GM18909 (cell line): ENCODE results near the gene PPFIA2.

Experiments
- ATAC-seq: cut with Tn5 transposase; IDR thresholded peaks from one replicate; pipeline ENCODE4 v1.9.1; 2021; ENCODE audit warnings: mild to moderate bottlenecking; ENCODE audit not compliant: unreplicated experiment, poor library complexity

The PPFIA2 gene

DNA sequence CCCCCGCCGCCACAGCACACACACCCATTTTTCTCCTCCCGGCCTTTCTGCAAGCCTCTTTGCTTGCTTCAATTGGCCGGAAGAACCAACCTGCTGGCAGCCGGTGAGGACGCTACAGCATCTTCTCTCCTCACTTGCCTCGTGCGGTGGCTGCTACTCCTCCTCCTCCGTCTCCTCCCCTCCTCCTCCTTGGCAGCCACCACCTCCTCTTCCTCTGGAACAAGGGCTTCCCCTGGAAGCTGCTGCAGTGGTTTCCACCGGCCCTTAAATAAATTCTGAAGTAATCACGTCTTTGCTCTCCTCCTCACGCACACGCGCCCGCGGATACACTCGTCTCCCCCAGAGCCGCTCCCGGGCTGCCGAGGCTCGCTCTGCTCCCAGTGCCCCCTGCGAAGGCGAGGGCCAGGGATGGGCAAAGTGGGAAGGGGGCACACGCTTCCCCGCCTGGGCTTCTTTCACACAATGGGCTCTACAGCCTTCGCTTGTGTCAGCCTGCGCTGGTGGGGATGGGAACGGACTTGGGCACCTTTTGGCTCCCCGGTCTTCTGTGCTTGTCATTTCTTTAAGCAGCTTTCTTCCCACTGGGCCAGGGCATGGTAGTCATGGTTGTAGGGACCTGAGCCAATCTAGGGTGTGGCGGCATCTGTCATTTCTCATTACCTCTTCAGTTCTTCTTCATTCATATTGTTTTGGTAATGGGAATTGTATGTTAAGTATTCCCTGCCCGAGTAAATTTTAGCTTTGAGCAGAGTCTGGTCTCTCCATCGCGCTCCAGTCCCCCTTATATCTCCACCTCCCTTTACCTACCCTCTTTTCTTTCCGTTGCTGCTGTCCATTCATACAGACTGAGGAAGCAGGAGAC, at the start of gene PPFIA2:
TSS of gene PPFIA2 (minus strand) at position 161 of the 862 bp plus-strand sequence.
- no peak for ATAC-seq

DNA sequence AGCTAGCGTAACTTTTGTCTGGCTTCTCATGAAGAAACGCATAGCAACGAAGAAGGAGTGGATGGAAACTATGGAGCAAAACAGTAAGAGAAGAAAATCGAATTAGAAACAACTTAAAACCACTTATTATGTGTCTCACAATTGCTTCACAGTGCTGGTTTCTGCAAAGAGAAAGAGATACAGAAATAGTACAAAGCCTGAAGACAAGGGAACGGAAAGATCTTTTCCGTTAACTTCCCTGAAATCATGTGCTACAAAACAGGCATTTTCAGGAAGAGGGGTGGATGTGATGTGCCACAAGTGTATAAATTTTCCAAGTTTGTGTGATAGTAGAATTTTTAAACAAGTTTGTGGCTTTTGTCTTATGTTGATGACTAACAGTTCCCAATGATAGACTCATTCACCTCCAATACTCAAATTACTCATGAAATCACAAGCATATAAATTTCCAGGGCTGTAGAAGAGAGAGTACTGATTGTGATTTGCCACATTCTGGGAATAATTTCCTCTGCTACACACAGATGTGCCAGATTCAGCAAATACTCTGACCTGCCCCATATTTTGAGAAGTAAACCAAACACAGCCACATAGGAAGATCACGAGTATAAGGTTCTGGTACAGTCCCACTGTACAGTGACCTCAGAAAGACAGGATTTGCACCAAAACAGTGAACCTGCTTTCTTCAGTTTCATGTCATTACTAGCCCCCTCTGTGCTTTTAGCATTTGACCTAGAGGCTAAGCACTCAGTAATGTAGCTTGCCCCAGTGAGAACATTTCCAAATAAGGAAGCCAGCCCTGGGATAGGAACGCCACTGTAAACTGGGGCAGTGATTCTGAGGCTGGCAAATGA, 41.4 kb upstream of the PPFIA2 start:
- no peak for ATAC-seq

DNA sequence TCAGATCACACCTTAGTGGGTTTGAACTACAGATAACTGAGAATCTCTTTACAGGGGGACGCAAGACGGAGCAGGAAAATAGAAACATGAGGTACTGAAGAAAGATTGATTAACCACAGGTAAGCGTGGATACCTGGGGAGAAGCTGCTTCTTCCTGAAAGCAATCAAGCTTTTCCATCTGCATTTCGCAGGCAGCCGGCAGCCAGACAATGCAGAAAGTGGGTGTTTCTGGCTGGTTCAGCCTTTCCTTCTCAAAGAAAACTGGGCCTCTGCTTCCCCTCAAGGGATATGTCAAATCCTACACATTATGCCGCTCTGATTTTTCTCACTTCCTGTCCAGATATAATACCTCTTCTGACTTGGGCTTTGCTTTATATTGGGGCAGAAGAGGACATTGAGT, 39.1 kb upstream of the PPFIA2 start:
- no peak for ATAC-seq

DNA sequence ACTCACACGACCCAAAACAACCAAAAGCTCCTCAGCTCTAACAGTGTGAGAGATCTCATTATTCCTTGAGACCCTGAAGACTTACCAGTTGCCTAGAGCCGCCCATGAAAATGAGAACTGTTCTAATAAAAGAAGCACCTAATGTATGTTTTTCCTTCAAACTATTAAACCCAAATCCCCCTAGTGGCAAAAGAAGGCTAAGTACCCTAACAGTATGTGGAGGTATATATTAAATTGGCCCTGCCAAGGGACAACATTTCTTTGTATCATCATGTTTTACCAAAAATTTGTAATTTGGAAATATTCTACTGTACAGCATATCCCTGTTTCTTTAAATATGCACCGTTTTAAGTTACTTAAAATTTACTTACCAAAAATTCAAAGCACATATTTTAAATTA, 38.0 kb upstream of the PPFIA2 start:
- ATAC-seq, result peak; percentile 77

DNA sequence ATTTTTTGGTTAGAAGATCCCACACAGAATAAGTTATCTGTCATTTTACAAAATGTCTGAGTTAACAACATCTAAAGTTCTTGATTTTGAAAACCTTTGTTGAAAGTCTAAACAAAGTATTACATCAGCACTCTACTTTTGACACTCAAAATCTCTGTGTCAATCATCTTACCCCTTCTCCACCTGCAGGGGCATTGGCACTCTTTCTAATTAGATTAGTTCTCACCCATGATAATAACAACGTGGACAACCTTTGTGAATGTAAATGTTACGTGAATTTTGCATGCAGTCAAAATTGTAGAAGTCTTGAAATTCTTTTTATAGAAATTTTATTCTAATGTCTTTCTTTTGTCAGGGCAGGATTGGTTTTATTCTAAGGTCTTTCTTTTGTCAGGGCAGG, 33.5 kb upstream of the PPFIA2 start:
- ATAC-seq, result no peak

DNA sequence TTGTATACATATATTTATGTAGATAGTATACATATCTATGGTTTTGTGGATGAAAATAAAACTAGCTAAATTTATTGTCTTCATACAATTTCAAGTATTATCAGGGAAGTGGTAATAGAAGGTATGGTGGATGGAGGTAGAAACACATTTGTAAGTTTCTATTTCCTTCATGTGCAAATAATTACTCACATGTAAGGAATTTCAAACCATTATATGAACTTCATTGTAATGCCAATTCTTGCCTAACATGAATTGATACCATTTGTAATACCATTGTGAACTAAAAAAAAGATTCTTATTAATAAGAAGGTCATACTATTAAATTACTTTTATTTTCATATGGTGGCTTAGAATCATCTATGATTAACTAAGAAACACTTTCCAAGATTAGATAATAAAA, 20.1 kb upstream of the PPFIA2 start:
- ATAC-seq, result no peak

DNA sequence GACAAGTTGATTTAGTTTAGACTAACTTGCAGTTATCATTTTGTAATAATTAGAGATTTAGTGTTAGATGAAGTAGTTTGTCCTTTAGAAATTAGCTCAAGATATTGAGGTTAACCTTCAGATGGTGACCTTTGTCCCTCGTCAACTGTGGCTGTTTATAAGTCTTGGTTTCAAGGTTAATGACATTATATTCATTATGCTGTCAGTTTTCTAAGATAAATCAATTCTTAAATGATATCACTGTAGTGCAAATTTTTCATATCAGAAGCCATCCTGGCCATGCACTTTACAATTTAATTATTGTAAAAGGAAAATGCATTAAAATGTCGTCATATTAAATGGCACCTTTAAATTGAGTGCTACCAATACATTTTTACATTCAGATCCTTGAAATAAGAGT, 19.6 kb upstream of the PPFIA2 start:
- no peak for ATAC-seq

DNA sequence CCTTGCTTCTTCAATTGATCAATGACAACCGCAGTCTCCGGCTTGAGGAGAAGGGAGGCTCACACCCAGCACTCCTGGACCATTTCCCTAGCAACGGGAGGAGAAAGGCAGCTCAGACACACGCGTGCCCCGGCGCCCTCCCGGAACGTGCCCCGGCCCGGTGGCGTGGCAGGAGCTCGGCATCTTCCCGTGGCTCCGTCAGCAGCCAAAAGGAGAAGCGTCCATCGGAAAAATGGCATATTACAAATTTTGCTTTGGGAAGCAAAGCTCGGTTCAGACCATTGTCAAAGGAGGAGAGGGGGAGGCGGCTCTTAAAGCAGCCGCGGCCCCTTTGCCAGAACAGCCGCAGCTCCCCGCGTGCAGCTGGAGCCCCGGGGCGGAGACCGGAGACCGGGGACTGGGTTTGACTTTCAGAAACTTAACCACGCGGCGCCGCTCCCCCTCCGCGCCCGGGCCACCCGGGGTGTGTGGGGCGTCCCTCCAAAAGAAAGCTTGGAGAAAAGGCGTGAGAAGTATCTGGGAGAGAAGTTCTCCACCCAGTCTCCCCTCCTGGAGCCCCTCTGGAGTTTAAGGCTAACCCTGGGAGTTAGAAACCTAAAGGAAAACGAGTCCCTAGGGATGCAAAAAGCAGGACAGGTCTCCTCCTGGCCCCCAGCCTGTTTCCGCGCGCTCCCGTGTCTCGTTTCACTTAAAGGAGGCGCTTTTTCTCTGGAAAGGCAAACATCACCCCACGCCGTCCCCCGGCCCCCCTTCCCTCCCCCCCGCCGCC, 545 bp downstream of the PPFIA2 start:
- ATAC-seq, result no peak

DNA sequence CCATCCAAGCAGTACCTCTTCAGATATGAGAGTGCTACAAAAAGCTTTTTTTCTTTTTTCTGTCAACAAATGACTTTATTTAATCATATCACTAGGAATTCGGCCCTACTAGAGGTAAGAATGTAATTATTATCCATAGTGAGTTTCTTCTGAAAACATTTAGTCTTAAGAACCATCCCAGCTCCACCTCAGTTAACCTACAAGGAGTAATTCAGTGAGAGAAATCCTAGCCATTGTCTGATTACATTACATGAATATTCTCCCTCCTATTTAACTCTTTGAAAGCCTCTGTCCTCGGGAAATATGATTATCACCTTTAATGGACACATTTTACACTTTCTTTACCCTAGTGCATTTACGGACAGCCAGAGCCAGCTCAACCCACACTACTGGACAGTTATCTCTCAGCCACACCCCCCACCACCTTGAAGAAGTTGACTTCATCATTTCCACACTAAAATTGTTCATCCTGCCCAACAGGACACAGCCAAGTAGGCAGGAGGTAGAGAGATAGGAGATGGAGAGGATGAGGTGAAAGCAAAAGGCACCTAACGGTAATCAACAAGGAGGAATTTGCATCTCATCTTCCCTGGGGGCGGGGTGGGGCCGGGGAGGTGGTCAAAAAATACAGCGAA, 1.3 kb downstream of the PPFIA2 start:
- no peak for ATAC-seq

DNA sequence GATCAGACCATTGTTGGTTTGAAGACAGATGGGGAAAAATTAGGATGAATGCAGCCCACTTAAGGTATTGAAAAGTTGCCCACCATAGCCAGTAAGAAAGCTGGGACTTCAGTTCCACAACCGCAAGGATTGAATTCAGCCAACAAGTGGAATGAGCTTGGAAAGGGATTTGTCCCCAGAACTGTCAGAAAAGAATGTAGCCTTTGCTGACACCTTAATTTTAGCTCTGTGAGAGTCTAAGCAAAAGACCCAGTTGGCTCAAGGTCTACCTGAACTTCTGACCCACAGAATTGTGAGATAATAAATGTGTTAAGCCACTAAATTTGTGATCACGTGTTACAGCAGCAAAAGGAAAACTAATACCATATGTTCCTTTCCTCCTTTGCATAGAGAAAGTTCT, 29.4 kb downstream of the PPFIA2 start:
- no peak for ATAC-seq

DNA sequence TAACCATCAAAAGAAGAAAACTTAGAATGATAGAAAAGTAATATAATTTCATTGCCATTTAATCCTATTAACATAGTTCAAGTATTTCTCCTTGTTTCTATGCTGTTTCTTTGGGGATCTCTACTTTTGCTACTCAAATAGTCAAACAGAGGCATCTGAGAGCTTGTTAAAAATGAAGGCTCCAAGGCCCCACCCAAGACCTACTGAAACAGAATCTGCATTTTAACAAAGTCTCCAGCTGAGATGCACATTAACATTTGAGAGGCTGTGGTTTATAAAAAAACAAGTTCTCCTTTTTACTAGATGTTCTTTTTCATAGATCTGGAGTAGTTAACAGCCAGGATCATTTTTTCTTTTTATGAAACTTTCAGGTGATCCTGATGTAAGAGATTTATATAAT, 31.8 kb downstream of the PPFIA2 start:
- ATAC-seq, result no peak

DNA sequence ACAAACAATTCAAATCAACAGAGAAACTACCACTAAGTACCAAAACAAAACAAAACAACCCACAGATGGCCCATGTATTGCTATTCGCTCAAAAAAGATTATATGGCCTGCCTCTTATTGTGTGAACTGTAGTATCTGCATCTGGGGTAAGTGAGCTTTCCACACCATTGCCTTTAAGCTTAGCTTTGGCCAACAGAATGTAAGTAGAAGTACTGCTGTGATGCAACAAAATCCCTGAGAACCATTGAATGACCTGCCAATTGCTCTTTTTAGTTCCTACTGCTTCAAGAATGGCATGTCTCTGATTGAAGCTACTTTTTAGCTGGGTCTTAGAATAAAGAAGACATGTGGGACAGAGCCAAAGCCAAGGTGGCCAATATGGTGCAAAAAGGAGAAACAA, 32.5 kb downstream of the PPFIA2 start:
- no peak for ATAC-seq

DNA sequence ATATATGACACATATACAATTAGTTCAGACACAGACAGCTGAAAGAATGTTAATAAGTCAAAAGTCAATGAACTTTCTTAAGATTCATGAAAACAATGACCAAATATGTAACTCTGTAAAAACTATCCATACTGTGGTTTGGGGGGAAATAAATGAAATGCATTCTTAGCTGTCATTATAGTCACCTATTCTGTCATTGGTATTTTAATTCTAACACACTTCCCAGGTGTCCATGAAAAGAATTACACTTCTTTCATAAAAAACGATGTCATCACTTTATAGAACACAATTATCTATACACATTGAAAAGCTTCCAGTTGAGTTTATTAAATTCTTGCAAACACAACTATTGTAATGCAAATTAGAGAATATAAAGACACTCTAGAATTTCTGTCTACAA, 35.8 kb downstream of the PPFIA2 start:
- no peak for ATAC-seq

DNA sequence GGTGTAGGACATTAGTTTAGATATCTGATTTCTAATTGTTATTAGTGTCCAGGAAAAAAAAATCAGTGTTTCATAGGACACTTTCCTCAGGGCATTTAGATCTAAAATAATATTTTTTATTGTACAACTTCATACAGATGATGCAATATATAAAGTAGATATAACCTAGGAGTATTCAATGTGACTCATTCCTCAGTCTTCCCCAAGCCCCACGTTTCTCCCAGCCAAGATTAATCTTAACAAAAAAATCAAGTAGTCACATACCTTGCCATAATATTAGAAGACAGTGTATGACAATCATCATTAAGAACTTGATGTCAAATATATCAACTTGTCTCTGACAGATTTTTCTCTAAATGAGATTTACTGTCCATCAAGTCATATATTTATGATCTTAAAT, 37.1 kb downstream of the PPFIA2 start:
- no peak for ATAC-seq

DNA sequence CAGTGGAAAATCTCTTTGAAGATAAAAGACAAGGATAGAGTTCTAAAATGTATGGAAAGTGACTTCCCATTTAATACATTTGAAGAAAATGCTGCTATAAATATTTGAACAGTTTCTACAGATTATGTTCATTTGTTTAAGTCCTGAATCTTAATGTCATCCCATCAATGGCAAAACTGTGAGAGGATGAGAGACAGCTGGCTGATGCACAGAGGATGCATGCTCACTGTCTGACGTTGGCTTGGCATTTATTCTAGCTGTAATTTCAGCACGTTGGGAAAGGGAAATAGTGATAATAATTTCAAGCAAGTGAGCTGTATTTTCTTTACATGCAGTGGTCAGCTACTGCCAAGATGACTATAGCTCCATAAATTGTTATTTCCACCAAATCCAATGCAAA, 40.5 kb downstream of the PPFIA2 start:
- no peak for ATAC-seq

DNA sequence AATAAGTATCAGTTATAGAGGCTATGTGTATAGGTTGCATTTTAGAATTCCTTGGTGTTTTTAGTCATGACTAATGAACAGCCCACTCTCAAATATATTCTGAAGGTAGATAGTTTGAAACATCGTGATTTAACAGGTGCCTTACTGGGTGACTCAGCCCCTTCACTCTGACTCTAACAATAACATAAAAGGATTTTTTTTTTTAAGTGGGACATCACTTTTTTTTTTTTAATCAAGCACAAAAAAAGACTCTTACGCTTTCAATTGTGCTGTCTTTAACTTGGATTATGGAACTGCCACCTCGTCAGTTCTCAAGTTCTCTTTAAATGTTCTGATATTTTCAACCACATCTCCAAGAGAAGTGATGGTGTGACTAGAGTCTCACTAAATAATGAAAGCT, 46.6 kb downstream of the PPFIA2 start:
- no peak for ATAC-seq

DNA sequence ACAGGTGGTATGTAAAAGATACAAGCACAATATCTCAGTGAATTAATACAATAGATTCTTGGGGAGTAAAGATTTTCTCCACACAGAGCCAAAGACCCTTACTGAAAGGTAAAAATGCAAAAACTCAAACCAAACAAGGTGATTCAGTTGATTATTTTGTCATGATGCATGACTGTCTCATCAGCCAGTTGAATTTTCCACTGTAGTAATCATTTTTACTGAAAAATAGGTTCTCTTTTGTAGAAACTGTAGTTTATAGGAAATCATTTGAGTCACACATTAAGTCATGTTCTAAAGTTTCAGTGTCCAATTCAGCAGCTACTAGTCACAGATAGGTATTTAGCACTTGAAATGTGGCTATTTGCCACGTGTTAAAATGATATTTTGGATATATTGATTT, 53.6 kb downstream of the PPFIA2 start:
- no peak for ATAC-seq

DNA sequence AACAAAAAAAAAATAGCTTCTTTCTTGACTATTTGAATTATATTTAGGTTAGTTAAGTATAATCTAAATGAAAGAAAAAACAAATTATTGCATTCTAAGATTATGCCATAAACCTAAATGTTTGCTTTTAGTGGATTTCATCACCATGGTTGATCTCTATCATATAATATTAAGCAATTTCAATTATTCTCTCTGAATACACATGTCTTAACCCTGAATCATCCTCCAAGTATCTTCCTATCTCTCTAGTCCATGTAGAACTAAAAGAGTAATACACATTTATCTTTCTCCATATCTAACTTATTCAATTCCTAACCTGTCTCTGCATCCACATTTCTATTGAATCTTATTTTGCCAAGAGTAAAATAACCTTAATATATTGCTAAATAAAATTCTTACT, 59.6 kb downstream of the PPFIA2 start:
- no peak for ATAC-seq

DNA sequence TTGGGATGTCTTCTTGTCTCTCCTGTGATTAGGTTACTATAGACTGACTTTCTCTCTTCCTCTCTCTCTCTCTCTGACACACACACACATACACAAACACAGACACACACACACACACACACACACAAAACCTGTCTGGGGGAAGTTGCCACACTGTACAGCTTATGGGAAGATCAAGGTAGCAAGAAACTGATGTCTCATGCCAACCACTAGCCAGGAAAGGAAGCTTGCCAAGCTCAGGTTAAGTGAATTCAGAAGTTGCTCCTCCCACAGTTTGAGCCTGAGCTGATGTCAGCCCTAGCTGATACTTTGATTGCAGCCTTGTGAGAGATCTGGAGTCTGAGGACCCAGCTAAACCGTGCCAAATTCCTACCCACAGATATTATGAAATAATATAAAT, 67.1 kb downstream of the PPFIA2 start:
- ATAC-seq, result no peak

DNA sequence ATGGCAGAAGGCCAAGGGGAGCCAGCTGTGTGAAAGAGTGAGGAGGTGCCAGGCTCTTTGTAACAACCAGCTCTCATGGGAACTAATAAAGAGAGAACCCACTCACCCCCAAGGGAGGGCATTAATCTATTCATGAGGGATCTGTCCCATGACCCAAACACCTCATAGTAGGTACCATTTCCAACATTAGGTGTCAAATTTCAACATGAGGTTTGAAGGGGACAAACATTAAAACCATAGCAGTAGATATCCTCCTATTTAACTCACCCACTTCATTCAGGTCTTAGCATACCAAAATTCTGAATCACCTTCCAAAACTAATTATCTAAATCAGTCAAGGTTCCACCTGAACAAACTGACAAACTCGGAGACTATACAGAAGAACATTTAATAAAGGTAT, 75.3 kb downstream of the PPFIA2 start:
- no peak for ATAC-seq
